Measurements from ENCODE around the gene RFX2.
"Not testable (repeated sequence)": the region's sequence is repeated elsewhere in the genome, so short reads cannot be mapped to it uniquely, and the experiment has no call there.

- not testable (repeated sequence) for TF ChIP-seq RELA (CRISPR knock-in tag; IDR thresholded peaks at IDR 0.05; ENCODE audit: borderline replicate concordance); CTCF (IDR thresholded peaks at IDR 0.05); FOXP1 (CRISPR knock-in tag; IDR thresholded peaks at IDR 0.05; ENCODE audit: borderline replicate concordance); USF1 (CRISPR knock-in tag; IDR thresholded peaks at IDR 0.05); ZBTB21 (CRISPR knock-in tag; IDR thresholded peaks at IDR 0.05; ENCODE audit: borderline replicate concordance); CREB1 (CRISPR knock-in tag; IDR thresholded peaks at IDR 0.05); CBFB (CRISPR knock-in tag; IDR thresholded peaks at IDR 0.05; ENCODE audit: low read depth); E2F5 (CRISPR knock-in tag; IDR thresholded peaks at IDR 0.05); CREM (CRISPR knock-in tag; IDR thresholded peaks at IDR 0.05); RORB (CRISPR knock-in tag; IDR thresholded peaks at IDR 0.05); USF2 (CRISPR knock-in tag; IDR thresholded peaks at IDR 0.05); PRDM15 (CRISPR knock-in tag; IDR thresholded peaks at IDR 0.05); NR3C1 (CRISPR knock-in tag; conservative IDR thresholded peaks at IDR 0.05; ENCODE audit: low read depth)
Measured at GRCh38 chr19:6106643-6107294, 3.5 kb downstream of the RFX2 start.

Data from WTC11 (cell line).